Endodermal cell (in vitro differentiated cells): ENCODE measurements around the gene ADGRL3. TPM values are rescaled to one million over a fixed set of nuclear protein-coding genes. Genes with fewer than 3 reads are reported as not detected.

Experiments
- DNase-seq: peaks from one replicate; pipeline ENCODE4 v3.0.0-alpha.2; 2017
- H3K27ac ChIP-seq: 2 replicates; pipeline ENCODE4 v1.5.1; 2013; ENCODE audit warnings: mild to moderate bottlenecking, low read depth, low read length, moderate library complexity
- H3K27me3 ChIP-seq: 2 replicates; pipeline ENCODE4 v1.6.1; 2013; ENCODE audit warnings: mild to moderate bottlenecking, low read length, moderate library complexity; ENCODE audit not compliant: insufficient read depth, control insufficient read depth, poor library complexity, severe bottlenecking
- H3K36me3 ChIP-seq: 2 replicates; pipeline ENCODE4 v1.7.0; 2013; ENCODE audit warnings: mild to moderate bottlenecking, low read length, moderate library complexity; ENCODE audit not compliant: control insufficient read depth, insufficient read depth
- H3K4me1 ChIP-seq: one replicate; pipeline ENCODE4 v1.7.0; 2013; ENCODE audit warnings: low read length; ENCODE audit not compliant: control insufficient read depth, insufficient read depth
- H3K4me3 ChIP-seq: 2 replicates; pipeline ENCODE4 v1.5.1; 2013; ENCODE audit warnings: mild to moderate bottlenecking, low read length, moderate library complexity
- H3K9ac ChIP-seq: 2 replicates; pipeline ENCODE4 v1.6.1; 2013; ENCODE audit warnings: mild to moderate bottlenecking, low read length, moderate library complexity; ENCODE audit not compliant: poor library complexity, severe bottlenecking; ENCODE audit errors: extremely low read depth
- H3K9me3 ChIP-seq: 2 replicates; pipeline ENCODE4 v1.6.1; 2013; ENCODE audit warnings: mild to moderate bottlenecking, low read length, moderate library complexity; ENCODE audit not compliant: control insufficient read depth
- H3K27ac Mint-ChIP-seq: 2 replicates; pipeline ENCODE4 v1.8.0; 2020; ENCODE audit warnings: mixed read lengths
- H3K27me3 Mint-ChIP-seq: 2 replicates; pipeline ENCODE4 v1.8.0; 2021; ENCODE audit warnings: mild to moderate bottlenecking, mixed read lengths; ENCODE audit not compliant: insufficient read depth
- H3K36me3 Mint-ChIP-seq: 2 replicates; pipeline ENCODE4 v1.8.0; 2020; ENCODE audit warnings: low read depth, mixed read lengths
- H3K4me1 Mint-ChIP-seq: 2 replicates; pipeline ENCODE4 v1.8.0; 2020; ENCODE audit warnings: mixed read lengths
- H3K4me3 Mint-ChIP-seq: 2 replicates; pipeline ENCODE4 v1.8.0; 2020; ENCODE audit warnings: mild to moderate bottlenecking, moderate library complexity, mixed read lengths
- H3K9me3 Mint-ChIP-seq: 2 replicates; pipeline ENCODE4 v1.8.0; 2020; ENCODE audit warnings: mild to moderate bottlenecking, mixed read lengths
- CTCF ChIP-seq: fragments of 200-600 bp; sonication (generic); conservative IDR thresholded peaks from 2 replicates; pipeline ENCODE4 v1.5.0; 2021; ENCODE audit warnings: antibody characterized with exemption, mild to moderate bottlenecking
- WGBS, 2 experiments: methylation state at CpG; one replicate each; pipeline versions ENCODE4 v1.1.5 to v1.1.7; 2013; ENCODE audit warnings: missing lambda C conversion rate in 2 of 2, mixed read lengths in 1 of 2; ENCODE audit not compliant: insufficient coverage in 1 of 2, insufficient read length in 1 of 2; 5-methylcytosine and 5-hydroxymethylcytosine counted together
- total RNA-seq, 2 donors: library from RNA; stranded (reverse); fragmentation: NEBNext Ultra II Directional in 1 of 2; extraction: Animal tissue kit (Norgen Biotek cat#: 25700) in 1 of 2; gene quantifications; 2 replicates in 1 of 2; 3 replicates in 1 of 2; pipeline ENCODE4 v1.2.1, GENCODE V29; 2021

The ADGRL3 gene
- total RNA-seq, 2 donors from 2014 or later: 9.9 to 10.3 TPM

DNA sequence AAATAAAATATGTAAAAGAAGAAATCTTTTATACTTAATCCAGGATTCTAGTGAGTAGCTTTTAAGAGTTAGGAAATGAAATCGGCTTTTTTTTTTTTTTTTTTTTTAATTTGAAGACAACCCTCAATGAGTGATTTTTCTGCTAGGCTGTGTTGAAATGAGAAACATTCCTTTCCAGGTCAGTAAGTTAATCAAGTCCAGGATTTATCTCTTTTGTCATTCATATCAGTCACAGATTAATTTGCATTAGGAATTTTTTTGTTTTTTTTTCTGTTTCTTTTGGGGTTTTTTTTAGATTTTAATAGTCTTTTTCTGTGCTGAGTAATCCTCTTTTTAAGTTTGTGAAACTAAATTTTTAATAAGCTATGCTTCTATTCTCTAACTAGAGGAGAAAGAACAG lies 448.1 kb downstream of the ADGRL3 start:
- Histone ChIP-seq H3K9ac (no peak overlapping the region), H3K36me3 (no peaks in the 10 kb centered on the region), H3K27ac (no peak overlapping the region), H3K4me1 (no peaks in the 10 kb centered on the region), H3K4me3 (no peak overlapping the region), H3K9me3 (no peaks in the 10 kb centered on the region), H3K27me3 (no peaks in the 10 kb centered on the region)
- no peaks in the 10 kb centered on the region for H3K27me3 Mint-ChIP-seq
- no peaks in the 10 kb centered on the region for H3K4me1 Mint-ChIP-seq
- no peak overlapping the region for H3K4me3 Mint-ChIP-seq
- TF ChIP-seq CTCF: no peak
- peaks cover 2% of the 10 kb centered on the region for H3K36me3 Mint-ChIP-seq
- DNase-seq: no peak
- H3K9me3 Mint-ChIP-seq: peaks cover 6% of the 10 kb centered on the region
- WGBS, 2 experiments: 100% methylated on average over 1 of the region's 1 CpG; no CpG with 5 or more reads in 1 of the 2 experiments
- H3K27ac Mint-ChIP-seq: no peak overlapping the region

- H3K27me3 Mint-ChIP-seq: no peaks in the 10 kb centered on the region
- no peak for DNase-seq
- Histone ChIP-seq H3K27ac (no peak overlapping the region), H3K9me3 (no peaks in the 10 kb centered on the region), H3K36me3 (no peaks in the 10 kb centered on the region), H3K27me3 (no peaks in the 10 kb centered on the region), H3K4me3 (no peak overlapping the region), H3K9ac (no peak overlapping the region), H3K4me1 (no peaks in the 10 kb centered on the region)
- 100% methylated on average over 2 of the region's 2 CpGs; no CpG with 5 or more reads in 1 of the 2 experiments for WGBS, 2 experiments
- H3K9me3 Mint-ChIP-seq: peaks cover 2% of the 10 kb centered on the region
- TF ChIP-seq CTCF: no peak
- no peaks in the 10 kb centered on the region for H3K36me3 Mint-ChIP-seq
- no peak overlapping the region for H3K27ac Mint-ChIP-seq
- H3K4me1 Mint-ChIP-seq: peaks cover 5% of the 10 kb centered on the region
- H3K4me3 Mint-ChIP-seq: no peak overlapping the region
These were observed 456.9 kb downstream of the ADGRL3 start for GRCh38 chr4:61657016-61657415.

DNA sequence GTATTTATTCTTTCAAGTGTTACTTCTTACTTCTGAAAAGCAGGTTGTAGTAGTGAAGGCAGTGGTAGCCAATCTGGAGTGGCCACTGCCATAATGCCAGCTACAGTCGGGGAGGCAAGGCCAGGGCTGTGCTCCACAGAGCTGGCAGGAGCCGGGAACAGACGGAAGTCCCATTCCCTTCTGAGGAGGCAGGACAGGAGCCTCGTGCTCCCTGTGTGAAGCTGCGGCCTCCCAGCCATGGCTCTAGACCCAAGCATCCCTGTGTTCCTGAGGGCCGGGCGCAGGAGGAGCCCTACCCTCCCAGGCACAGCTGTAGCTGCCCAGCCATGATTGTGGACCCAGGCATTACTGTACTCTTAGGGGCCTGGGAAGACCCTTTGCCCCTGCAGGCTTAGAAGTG lies 461.8 kb downstream of the ADGRL3 start:
- Mint-ChIP-seq H3K4me3 (no peak overlapping the region), H3K36me3 (no peaks in the 10 kb centered on the region)

More for the DNA sequence above, 461.8 kb downstream of the ADGRL3 start:
- H3K4me3 ChIP-seq: no peak overlapping the region
- no peak overlapping the region for H3K27ac ChIP-seq
- Mint-ChIP-seq H3K9me3 (peaks cover 11% of the 10 kb centered on the region), H3K27ac (no peak overlapping the region), H3K4me1 (peaks cover 1% of the 10 kb centered on the region), H3K27me3 (no peaks in the 10 kb centered on the region)
- no peak overlapping the region for H3K9ac ChIP-seq
- 93 to 100% methylated on average over 1 to 7 of the region's 7 CpGs for WGBS, 2 experiments
- DNase-seq: no peak
- H3K9me3 ChIP-seq: no peaks in the 10 kb centered on the region
- H3K27me3 ChIP-seq: no peaks in the 10 kb centered on the region
- TF ChIP-seq CTCF: no peak
- H3K4me1 ChIP-seq: no peaks in the 10 kb centered on the region
- H3K36me3 ChIP-seq: no peaks in the 10 kb centered on the region
